GM18868 (cell line): ENCODE data around the gene YARS2.
"Not testable (repeated sequence)": the region's sequence is repeated elsewhere in the genome, so short reads cannot be mapped to it uniquely, and the experiment has no call there.

ENCODE experiments used
- ATAC-seq: cut with Tn5 transposase; IDR thresholded peaks from one replicate; pipeline ENCODE4 v1.9.1; 2021; ENCODE audit warnings: mild to moderate bottlenecking, moderate library complexity; ENCODE audit not compliant: unreplicated experiment

The YARS2 gene

GRCh38 chr12:32754111-32754510, 1.6 kb downstream of the YARS2 start:
- no peak for ATAC-seq

- ATAC-seq, result no peak
These were observed 2.1 kb downstream of the YARS2 start for GRCh38 chr12:32753605-32754004.

GRCh38 chr12:32743264-32743663, 12.4 kb downstream of the YARS2 start:
- ATAC-seq, result no peak

- ATAC-seq, result no peak
These were observed 13.6 kb downstream of the YARS2 start for GRCh38 chr12:32742133-32742532.

- ATAC-seq, result no peak
These were observed 16.4 kb downstream of the YARS2 start for GRCh38 chr12:32739279-32739678.

GRCh38 chr12:32737715-32738114, 18.0 kb downstream of the YARS2 start:
- ATAC-seq, result no peak

GRCh38 chr12:32736445-32736844, 19.3 kb downstream of the YARS2 start:
- no peak for ATAC-seq

GRCh38 chr12:32734952-32735351, 20.7 kb downstream of the YARS2 start:
- no peak for ATAC-seq

- ATAC-seq, result no peak
These were observed 28.5 kb downstream of the YARS2 start for GRCh38 chr12:32727237-32727636.

- ATAC-seq, result no peak
These were observed 29.4 kb downstream of the YARS2 start for GRCh38 chr12:32726286-32726685.

- not testable (repeated sequence) for ATAC-seq
These were observed 30.4 kb downstream of the YARS2 start for GRCh38 chr12:32725308-32725707.

- no peak for ATAC-seq
These were observed 36.8 kb downstream of the YARS2 start for GRCh38 chr12:32718926-32719325.

- ATAC-seq, result no peak
These were observed 40.9 kb downstream of the YARS2 start for GRCh38 chr12:32714772-32715171.

GRCh38 chr12:32708926-32709325, 46.8 kb downstream of the YARS2 start:
- no peak for ATAC-seq

- no peak for ATAC-seq
These were observed 49.2 kb downstream of the YARS2 start for GRCh38 chr12:32706335-32707024.

- ATAC-seq, result no peak
These were observed 49.9 kb downstream of the YARS2 start for GRCh38 chr12:32705783-32706182.

GRCh38 chr12:32702946-32703345, 52.8 kb downstream of the YARS2 start:
- ATAC-seq, result no peak

- no peak for ATAC-seq
These were observed 53.2 kb downstream of the YARS2 start for GRCh38 chr12:32702473-32702872.

- ATAC-seq, result not testable (repeated sequence)
These were observed 56.3 kb downstream of the YARS2 start for GRCh38 chr12:32699437-32699836.

- no peak for ATAC-seq
These were observed 57.4 kb downstream of the YARS2 start for GRCh38 chr12:32698285-32698684.

- ATAC-seq, result no peak
These were observed 58.3 kb downstream of the YARS2 start for GRCh38 chr12:32697445-32697844.
